Measurements from ENCODE around the gene GPR108. TPM values are rescaled to one million over a fixed set of nuclear protein-coding genes. Genes with fewer than 3 reads are reported as not detected.
A peak's percentile ranks its signal among the peaks of the same experiment; 100 is the strongest.

Gene GPR108
- total and polyA plus RNA-seq, 12 donors: 61.8 to 193 (median 123) TPM

- Histone ChIP-seq H3K9me3 (replicated peaks in 1 of 3) (no peaks in the 10 kb centered on the region), H3K27me3 (no peaks in the 10 kb centered on the region), H3K4me3 (no peak overlapping the region), H3K4me1 (replicated peaks in 1 of 2) (no peaks in the 10 kb centered on the region), H3K36me3 (replicated peaks in 1 of 2) (peaks cover 0 to 63% of the 10 kb centered on the region in 2 donors), H3K27ac (no peak overlapping the region)
- intact Hi-C loops (cut with DNase I): no loop called here
- TF ChIP-seq CTCF (IDR thresholded peaks at IDR 0.05) (no peak), POLR2A (IDR thresholded peaks at IDR 0.05) (no peak)
- no peak for DNase-seq
Measured at GRCh38 chr19:6699935-6700334, 37.4 kb downstream of the GPR108 start.

GRCh38 chr19:6697291-6697690, 40.1 kb downstream of the GPR108 start:
- no peak for DNase-seq
- no peak for TF ChIP-seq POLR2A (IDR thresholded peaks at IDR 0.05)
- no peak for TF ChIP-seq CTCF (IDR thresholded peaks at IDR 0.05)
- Histone ChIP-seq H3K4me3 (no peak overlapping the region), H3K27me3 (no peaks in the 10 kb centered on the region), H3K4me1 (replicated peaks in 1 of 2) (no peaks in the 10 kb centered on the region), H3K9me3 (replicated peaks in 1 of 3) (no peaks in the 10 kb centered on the region), H3K36me3 (replicated peaks in 1 of 2) (peaks cover 0 to 60% of the 10 kb centered on the region in 2 donors), H3K27ac (no peak overlapping the region)
- WGBS, 4 donors: 61 to 74% (median 67%) methylated on average over 12 to 13 of the region's 13 CpGs
- intact Hi-C loops (cut with DNase I): no loop called here

GRCh38 chr19:6696239-6696820, 41.0 kb downstream of the GPR108 start:
- intact Hi-C loops (cut with DNase I): no loop called here
- Histone ChIP-seq H3K27ac (no peak overlapping the region), H3K9me3 (replicated peaks in 1 of 3) (no peaks in the 10 kb centered on the region), H3K4me1 (replicated peaks in 1 of 2) (no peaks in the 10 kb centered on the region), H3K4me3 (no peak overlapping the region), H3K27me3 (no peaks in the 10 kb centered on the region), H3K36me3 (replicated peaks in 1 of 2) (peaks cover 0 to 58% of the 10 kb centered on the region in 2 donors)
- no peak for TF ChIP-seq POLR2A (IDR thresholded peaks at IDR 0.05)
- TF ChIP-seq CTCF (IDR thresholded peaks at IDR 0.05): no peak
- no peak for DNase-seq
- 75 to 86% (median 83%) methylated on average over 18 of the region's 18 CpGs for WGBS, 4 donors

- no peak overlapping the region for H3K4me3 ChIP-seq
- no peaks in the 10 kb centered on the region for H3K27me3 ChIP-seq
- H3K36me3 ChIP-seq (replicated peaks in 1 of 2): peaks cover 0 to 74% of the 10 kb centered on the region in 2 donors
- H3K27ac ChIP-seq: no peak overlapping the region
- TF ChIP-seq CTCF (IDR thresholded peaks at IDR 0.05) (no peak), POLR2A (IDR thresholded peaks at IDR 0.05) (no peak)
- DNase-seq: peak in 1 of 7 donors; percentile 39
- H3K9me3 ChIP-seq (replicated peaks in 1 of 3): no peaks in the 10 kb centered on the region
- intact Hi-C loops (cut with DNase I): no loop called here
- 91 to 94% (median 93%) methylated on average over 19 to 25 of the region's 25 CpGs for WGBS, 4 donors
- H3K4me1 ChIP-seq (replicated peaks in 1 of 2): no peaks in the 10 kb centered on the region
Measured at GRCh38 chr19:6694147-6694815, 43.1 kb downstream of the GPR108 start.

Measured in adrenal gland (tissue), 12 donors.